WI38 (cell line): ENCODE data around the gene SPOCK1.
A peak's percentile ranks its signal among the peaks of the same experiment; 100 is the strongest.
"Not testable (repeated sequence)": the region's sequence is repeated elsewhere in the genome, so short reads cannot be mapped to it uniquely, and the experiment has no call there.

ENCODE experiments used
- H3K4me3 ChIP-seq: 2 replicates; pipeline ENCODE4 v1.5.1; 2011; ENCODE audit warnings: low read depth, mild to moderate bottlenecking, control low read depth, low read length
- TF ChIP-seq, protein P1 (sequence below): IDR thresholded peaks from 2 replicates; pipeline ENCODE4 v1.5.1; 2012; ENCODE audit warnings: low read depth, mild to moderate bottlenecking, control low read depth, low read length

The SPOCK1 gene

DNA sequence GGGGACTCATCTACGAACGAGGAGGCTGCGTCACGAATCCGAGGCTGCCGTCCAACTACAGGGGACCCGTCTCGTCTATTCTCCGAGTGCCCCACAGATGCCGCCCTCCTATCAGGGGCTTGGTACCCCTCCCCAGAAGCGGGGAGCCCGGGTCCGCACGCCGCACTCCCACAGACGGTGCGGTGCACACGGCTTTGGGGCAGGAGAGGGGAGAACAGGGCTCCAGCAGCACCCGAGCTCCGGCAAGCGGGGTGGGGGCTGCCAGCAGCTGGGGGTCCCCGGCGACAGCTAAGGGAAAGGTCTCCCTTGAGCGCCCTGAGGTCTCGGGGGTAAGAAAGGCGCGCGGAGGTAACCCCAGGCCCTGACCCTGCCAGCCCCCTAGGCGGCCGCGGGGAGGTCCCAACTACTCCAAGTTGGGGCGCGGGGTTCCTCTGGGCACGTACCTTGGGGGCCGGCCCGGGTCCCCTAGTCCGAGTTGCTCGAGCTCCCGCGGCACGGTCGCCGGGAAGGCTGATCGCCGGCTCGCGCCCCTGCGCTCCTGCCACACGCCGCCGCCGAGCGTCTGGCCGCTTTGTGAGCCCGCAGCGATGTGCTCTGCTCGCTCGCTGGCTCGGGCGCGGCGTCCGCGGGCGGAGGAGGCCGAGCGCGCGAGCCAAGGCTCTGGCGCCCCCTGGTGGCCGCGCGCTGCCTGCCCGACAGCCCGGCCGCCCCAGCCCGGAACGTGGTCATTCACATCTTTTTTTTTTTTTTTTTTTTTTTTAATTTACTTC, at the start of gene SPOCK1:
Gene SPOCK1 (minus strand): TSS at position 591 of the 770 bp plus-strand sequence.
- TF ChIP-seq, protein P1, sequence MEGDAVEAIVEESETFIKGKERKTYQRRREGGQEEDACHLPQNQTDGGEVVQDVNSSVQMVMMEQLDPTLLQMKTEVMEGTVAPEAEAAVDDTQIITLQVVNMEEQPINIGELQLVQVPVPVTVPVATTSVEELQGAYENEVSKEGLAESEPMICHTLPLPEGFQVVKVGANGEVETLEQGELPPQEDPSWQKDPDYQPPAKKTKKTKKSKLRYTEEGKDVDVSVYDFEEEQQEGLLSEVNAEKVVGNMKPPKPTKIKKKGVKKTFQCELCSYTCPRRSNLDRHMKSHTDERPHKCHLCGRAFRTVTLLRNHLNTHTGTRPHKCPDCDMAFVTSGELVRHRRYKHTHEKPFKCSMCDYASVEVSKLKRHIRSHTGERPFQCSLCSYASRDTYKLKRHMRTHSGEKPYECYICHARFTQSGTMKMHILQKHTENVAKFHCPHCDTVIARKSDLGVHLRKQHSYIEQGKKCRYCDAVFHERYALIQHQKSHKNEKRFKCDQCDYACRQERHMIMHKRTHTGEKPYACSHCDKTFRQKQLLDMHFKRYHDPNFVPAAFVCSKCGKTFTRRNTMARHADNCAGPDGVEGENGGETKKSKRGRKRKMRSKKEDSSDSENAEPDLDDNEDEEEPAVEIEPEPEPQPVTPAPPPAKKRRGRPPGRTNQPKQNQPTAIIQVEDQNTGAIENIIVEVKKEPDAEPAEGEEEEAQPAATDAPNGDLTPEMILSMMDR, result peak; percentile 44; the same call in 1 of the 2 replicates
- peak within 1 kb of the TSS; percentile 59 for H3K4me3 ChIP-seq

DNA sequence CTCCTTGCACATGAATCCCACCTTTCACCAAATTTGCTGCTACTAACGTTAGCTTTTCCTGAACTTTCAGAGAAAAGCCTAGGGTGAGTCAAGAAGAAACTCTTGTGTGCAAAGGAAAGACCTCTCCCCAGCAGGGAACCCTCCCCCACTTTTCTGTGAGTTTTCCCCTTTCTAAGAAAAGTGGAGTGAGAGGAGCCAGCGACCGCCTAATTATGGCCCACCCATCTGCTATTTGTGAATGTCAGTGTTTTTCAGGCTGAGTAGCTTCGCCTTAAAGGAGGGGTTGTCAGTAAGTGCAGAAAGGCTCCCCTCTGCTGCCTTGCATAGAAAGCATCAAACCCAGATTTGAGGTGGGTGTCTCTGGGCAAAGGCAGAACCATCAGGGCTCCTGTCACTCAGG, 46.8 kb upstream of the SPOCK1 start:
- TF ChIP-seq, protein P1, result no peak
- H3K4me3 ChIP-seq, result no peak overlapping the region

DNA sequence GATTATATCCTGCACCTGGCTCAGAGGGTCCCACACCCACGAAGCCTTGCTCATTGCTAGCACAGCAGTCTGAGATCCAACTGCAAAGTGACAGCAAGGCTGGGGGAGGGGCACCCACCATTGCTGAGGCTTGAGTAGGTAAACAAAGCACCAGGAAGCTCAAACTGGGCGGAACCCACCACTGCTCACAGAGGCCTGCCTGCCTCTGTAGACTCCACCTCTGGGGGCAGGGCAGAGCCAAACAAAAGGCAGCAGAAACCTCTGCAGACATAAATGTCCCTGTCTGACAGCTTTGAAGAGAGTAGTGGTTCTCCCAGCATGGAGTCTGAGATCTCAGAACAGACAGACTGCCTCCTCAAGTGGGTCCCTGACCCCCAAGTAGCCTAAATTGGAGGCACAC, 36.3 kb upstream of the SPOCK1 start:
- H3K4me3 ChIP-seq, result not testable (repeated sequence)

DNA sequence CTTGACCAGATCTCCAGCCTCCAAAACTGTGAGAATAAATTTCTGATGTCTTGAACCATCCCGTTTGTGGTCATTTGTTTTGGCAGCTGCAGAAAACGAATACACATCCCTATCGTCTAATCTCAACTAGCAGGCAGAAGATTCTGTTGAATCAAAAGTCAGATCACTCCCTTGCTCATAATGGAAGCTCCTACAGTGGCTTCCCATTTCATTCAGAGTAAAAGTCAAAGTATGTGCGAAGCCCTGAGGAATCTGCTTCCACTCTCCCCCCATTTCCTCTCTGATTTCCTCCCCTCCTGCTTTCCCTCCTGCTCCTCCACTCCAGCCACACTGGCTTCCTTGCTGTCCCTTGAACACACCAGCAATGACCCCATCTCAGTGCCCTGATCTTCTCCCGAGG, 34.8 kb upstream of the SPOCK1 start:
- no peak overlapping the region for H3K4me3 ChIP-seq
- TF ChIP-seq, protein P1, result no peak

DNA sequence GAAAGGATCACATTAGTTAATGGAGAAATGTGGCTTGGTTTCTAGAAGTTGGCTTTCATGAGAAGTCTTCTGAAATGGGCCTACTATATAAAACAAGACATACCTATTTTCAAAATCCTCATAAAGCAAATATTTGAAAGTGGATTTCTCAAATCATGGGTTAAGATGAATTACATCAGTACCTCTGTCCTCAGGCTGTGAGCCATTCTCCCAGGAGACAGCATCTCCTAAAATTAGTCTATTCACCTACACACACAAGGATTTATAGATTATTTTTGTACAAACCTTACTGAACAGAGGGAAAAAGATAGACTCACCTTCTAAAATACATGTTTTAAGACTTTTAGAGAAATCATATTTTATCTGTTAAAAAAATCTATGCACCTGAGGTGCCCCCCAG, 32.1 kb upstream of the SPOCK1 start:
- TF ChIP-seq, protein P1, result no peak
- no peak overlapping the region for H3K4me3 ChIP-seq

DNA sequence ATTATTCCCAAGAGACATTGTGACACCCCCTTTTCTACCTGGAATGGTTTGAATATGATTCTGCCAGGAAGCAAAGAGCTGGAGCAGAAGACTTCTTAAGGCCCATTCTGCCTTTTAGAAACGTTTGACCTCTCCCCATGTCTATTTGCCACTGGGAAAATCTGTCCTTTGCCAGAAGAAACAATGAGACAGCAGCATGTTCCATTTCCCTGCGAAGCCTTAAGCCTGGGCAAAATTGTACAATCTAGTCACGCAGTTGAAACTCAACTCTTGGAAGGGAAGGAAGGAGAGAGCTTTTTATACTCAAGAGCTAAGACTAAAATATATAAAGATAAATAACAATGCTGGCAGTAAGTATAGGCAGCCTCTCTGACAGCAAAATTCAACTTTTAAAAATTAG, 22.1 kb upstream of the SPOCK1 start:
- TF ChIP-seq, protein P1, result no peak
- H3K4me3 ChIP-seq, result no peak overlapping the region

DNA sequence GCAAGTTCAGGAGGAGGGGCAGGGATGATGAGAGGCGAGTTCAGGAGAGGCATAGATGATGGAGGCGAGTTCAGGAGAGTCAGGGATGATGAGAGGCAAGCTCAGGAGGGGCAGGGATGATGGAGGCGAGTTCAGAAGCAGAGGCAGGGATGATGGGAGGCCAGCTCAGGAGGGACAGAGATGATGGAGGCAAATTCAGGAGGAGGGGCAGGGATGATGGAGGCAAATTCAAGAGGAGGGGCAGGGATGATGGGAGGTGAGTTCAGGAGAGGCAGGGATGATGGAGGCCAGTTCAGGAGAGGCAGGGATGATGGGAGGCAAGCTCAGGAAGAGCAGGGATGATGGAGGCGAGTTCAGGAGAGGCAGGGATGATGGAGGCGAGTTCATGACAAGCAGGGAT, 17.8 kb upstream of the SPOCK1 start:
- no peak overlapping the region for H3K4me3 ChIP-seq
- TF ChIP-seq, protein P1, result no peak
